B cell (primary cell): ENCODE results near the gene ZBTB43.

ENCODE experiments used
- CTCF ChIP-seq: fragments of 200-600 bp; IDR thresholded peaks from one replicate; pipeline ENCODE4 v1.8.0; 2022; ENCODE audit warnings: antibody characterized with exemption, mild to moderate bottlenecking
- EZH2 ChIP-seq: IDR thresholded peaks from 2 replicates; pipeline ENCODE4 v1.6.1; 2012; ENCODE audit warnings: borderline replicate concordance, low read depth, mild to moderate bottlenecking, moderate library complexity, low read length; ENCODE audit not compliant: insufficient read depth, poor library complexity, severe bottlenecking

- TF ChIP-seq CTCF: no peak
- TF ChIP-seq EZH2: no peak
Measured at GRCh38 chr9:126886897-126887296, 82.1 kb downstream of the ZBTB43 start.
